CD8-positive, alpha-beta memory T cell (primary cell): ENCODE data around the gene SNX19. TPM values are rescaled to one million over a fixed set of nuclear protein-coding genes. Genes with fewer than 3 reads are reported as not detected.

Source experiments
- CTCF ChIA-PET: fragments of 350-600 bp; sonication (Branson Sonifier 250); formaldehyde crosslinking; loops from one replicate; lab custom pipeline; 2021; ENCODE audit warnings: antibody characterized with exemption; lab: Charles Lee
- POLR2A ChIA-PET: fragments of 350-600 bp; sonication (Branson Sonifier 250); formaldehyde crosslinking; loops from one replicate; lab custom pipeline; 2021; ENCODE audit warnings: antibody characterized with exemption; lab: Charles Lee
- DNase-seq, 5 donors: peaks; one replicate each; pipeline versions ENCODE4 v3.0.0 to v3.0.0-alpha.2; 2020 to 2022; ENCODE audit warnings: mixed read lengths in 1 of 5
- H3K27ac ChIP-seq: one replicate; pipeline ENCODE4 v1.7.0; 2013; ENCODE audit warnings: low read depth, mild to moderate bottlenecking, low read length, moderate library complexity
- H3K27me3 ChIP-seq: 2 replicates; pipeline ENCODE4 v1.7.0; 2013; ENCODE audit warnings: low read length, mild to moderate bottlenecking; ENCODE audit not compliant: insufficient read depth, poor library complexity, severe bottlenecking
- H3K36me3 ChIP-seq: 2 replicates; pipeline ENCODE4 v1.7.0; 2013; ENCODE audit warnings: mild to moderate bottlenecking, low read length, moderate library complexity; ENCODE audit not compliant: insufficient read depth
- H3K4me1 ChIP-seq: 2 replicates; pipeline ENCODE4 v1.7.0; 2013; ENCODE audit warnings: mild to moderate bottlenecking, low read length, moderate library complexity; ENCODE audit not compliant: insufficient read depth
- H3K4me3 ChIP-seq: 2 replicates; pipeline ENCODE4 v1.7.0; 2013; ENCODE audit warnings: mild to moderate bottlenecking, low read length
- H3K9me3 ChIP-seq: 2 replicates; pipeline ENCODE4 v1.7.0; 2013; ENCODE audit warnings: mild to moderate bottlenecking, low read length
- H3K27ac Mint-ChIP-seq, 8 donors: one replicate each; pipeline ENCODE4 v1.8.0; 2020 to 2021; ENCODE audit warnings: mixed read lengths in 8 of 8, mild to moderate bottlenecking in 6 of 8, inconsistent platforms in 3 of 8, moderate library complexity in 3 of 8
- H3K27me3 Mint-ChIP-seq, 2 donors: one replicate each; pipeline ENCODE4 v1.8.0; 2020 to 2021; ENCODE audit warnings: mixed read lengths in 2 of 2, mild to moderate bottlenecking in 1 of 2, moderate library complexity in 1 of 2
- H3K36me3 Mint-ChIP-seq, 3 donors: one replicate each; pipeline ENCODE4 v1.8.0; 2020 to 2021; ENCODE audit warnings: mixed read lengths in 3 of 3, inconsistent platforms in 1 of 3, mild to moderate bottlenecking in 1 of 3
- H3K4me1 Mint-ChIP-seq, 3 donors: one replicate each; pipeline ENCODE4 v1.8.0; 2020 to 2021; ENCODE audit warnings: mixed read lengths in 3 of 3, inconsistent platforms in 1 of 3, mild to moderate bottlenecking in 1 of 3
- H3K4me3 Mint-ChIP-seq, 7 donors: one replicate each; pipeline ENCODE4 v1.8.0; 2020 to 2021; ENCODE audit warnings: mixed read lengths in 7 of 7, mild to moderate bottlenecking in 6 of 7, moderate library complexity in 4 of 7, inconsistent platforms in 2 of 7
- H3K9me3 Mint-ChIP-seq, 5 donors: one replicate each; pipeline ENCODE4 v1.8.0; 2020 to 2022; ENCODE audit warnings: mixed read lengths in 5 of 5, mild to moderate bottlenecking in 3 of 5, moderate library complexity in 2 of 5, inconsistent platforms in 1 of 5
- polyA plus RNA-seq: library from polyadenylated mRNA; unstranded; fragments of 300-500 nt; fragmentation: Illumina TruSeq; gene quantifications from one replicate; pipeline ENCODE4 v1.2.3, GENCODE V29; 2021
- total RNA-seq, 2 experiments: library from RNA; stranded (reverse); gene quantifications; one replicate each; pipeline ENCODE4 v1.2.3, GENCODE V29; 2021

Gene SNX19
- total and polyA plus RNA-seq, 3 experiments from 2014 or later, result 21.9 to 44.4 (median 41.2) TPM

GRCh38 chr11:130905512-130905911 is 10.8 kb downstream of the SNX19 start:
- ChIA-PET CTCF (interaction anchor here (4.4 to 7.0 kb wide), 2 partner anchors 10 to 11 kb away, joined by 14 to 44 read pairs; partner anchors contain the start of gene SNX19), POLR2A (no interaction called here)
- Mint-ChIP-seq H3K4me3 (no peak overlapping the region), H3K9me3 (peaks cover 0 to 4% (median 2%) of the 10 kb centered on the region in 5 donors), H3K4me1 (peaks cover 20 to 41% (median 34%) of the 10 kb centered on the region in 3 donors), H3K27ac (peak overlapping the region in 2 of 8 donors; percentile 35 to 87), H3K36me3 (peaks cover 29 to 98% (median 45%) of the 10 kb centered on the region in 3 donors), H3K27me3 (no peaks in the 10 kb centered on the region)
- no peaks in the 10 kb centered on the region for H3K27me3 ChIP-seq
- no peak for DNase-seq
- H3K36me3 ChIP-seq, result peaks cover 78% of the 10 kb centered on the region
- H3K27ac ChIP-seq, result no peak overlapping the region
- H3K4me3 ChIP-seq, result no peak overlapping the region
- no peaks in the 10 kb centered on the region for H3K9me3 ChIP-seq
- no peaks in the 10 kb centered on the region for H3K4me1 ChIP-seq

GRCh38 chr11:130904380-130904779 is 11.9 kb downstream of the SNX19 start:
- Histone ChIP-seq H3K4me1 (no peaks in the 10 kb centered on the region), H3K27ac (no peak overlapping the region), H3K27me3 (no peaks in the 10 kb centered on the region), H3K36me3 (peaks cover 81% of the 10 kb centered on the region), H3K4me3 (no peak overlapping the region), H3K9me3 (no peaks in the 10 kb centered on the region)
- no peak overlapping the region for H3K27ac Mint-ChIP-seq
- ChIA-PET CTCF (interaction anchor here (4.4 to 7.0 kb wide), 2 partner anchors 10 to 12 kb away, joined by 14 to 44 read pairs; partner anchors contain the start of gene SNX19), POLR2A (no interaction called here)
- H3K36me3 Mint-ChIP-seq, result peaks cover 19 to 98% (median 47%) of the 10 kb centered on the region in 3 donors
- no peak for DNase-seq
- H3K4me3 Mint-ChIP-seq, result no peak overlapping the region
- peaks cover 16 to 29% (median 25%) of the 10 kb centered on the region in 3 donors for H3K4me1 Mint-ChIP-seq
- H3K9me3 Mint-ChIP-seq, result no peaks in the 10 kb centered on the region
- H3K27me3 Mint-ChIP-seq, result no peaks in the 10 kb centered on the region

GRCh38 chr11:130902380-130902779 is 13.9 kb downstream of the SNX19 start:
- Histone ChIP-seq H3K4me1 (no peaks in the 10 kb centered on the region), H3K36me3 (peaks cover 79% of the 10 kb centered on the region), H3K4me3 (no peak overlapping the region), H3K27ac (no peak overlapping the region), H3K27me3 (no peaks in the 10 kb centered on the region), H3K9me3 (no peaks in the 10 kb centered on the region)
- ChIA-PET POLR2A (no interaction called here), CTCF (interaction anchor here (4.4 to 7.0 kb wide), 2 partner anchors 8 to 14 kb away, joined by 14 to 44 read pairs; partner anchors contain the start of gene SNX19)
- no peaks in the 10 kb centered on the region for H3K27me3 Mint-ChIP-seq
- peaks cover 6 to 14% (median 9%) of the 10 kb centered on the region in 3 donors for H3K4me1 Mint-ChIP-seq
- H3K9me3 Mint-ChIP-seq, result no peaks in the 10 kb centered on the region
- H3K36me3 Mint-ChIP-seq, result peaks cover 14 to 98% (median 49%) of the 10 kb centered on the region in 3 donors
- H3K4me3 Mint-ChIP-seq, result no peak overlapping the region
- no peak for DNase-seq
- no peak overlapping the region for H3K27ac Mint-ChIP-seq

GRCh38 chr11:130899106-130899505 is 17.2 kb downstream of the SNX19 start:
- H3K27me3 ChIP-seq, result no peaks in the 10 kb centered on the region
- ChIA-PET CTCF (interaction anchor here (0.9 to 2.8 kb wide), 4 partner anchors 15 to 464 kb away, joined by 4 to 13 read pairs (median 6); partner anchors contain the start of gene SNX19), POLR2A (no interaction called here)
- no peak for DNase-seq
- Mint-ChIP-seq H3K27me3 (no peaks in the 10 kb centered on the region), H3K4me3 (no peak overlapping the region), H3K9me3 (no peaks in the 10 kb centered on the region), H3K36me3 (peaks cover 7 to 97% (median 41%) of the 10 kb centered on the region in 3 donors), H3K27ac (peak overlapping the region in 2 of 8 donors; percentile 46 to 48), H3K4me1 (peaks cover 4 to 7% (median 7%) of the 10 kb centered on the region in 3 donors)
- H3K4me3 ChIP-seq, result no peak overlapping the region
- H3K36me3 ChIP-seq, result peaks cover 62% of the 10 kb centered on the region
- no peak overlapping the region for H3K27ac ChIP-seq
- no peaks in the 10 kb centered on the region for H3K4me1 ChIP-seq
- H3K9me3 ChIP-seq, result no peaks in the 10 kb centered on the region

GRCh38 chr11:130897262-130898182 is 18.8 kb downstream of the SNX19 start:
- no peak overlapping the region for H3K4me3 Mint-ChIP-seq
- peaks cover 64% of the 10 kb centered on the region for H3K36me3 ChIP-seq
- H3K27me3 Mint-ChIP-seq, result no peaks in the 10 kb centered on the region
- H3K36me3 Mint-ChIP-seq, result peaks cover 9 to 98% (median 47%) of the 10 kb centered on the region in 3 donors
- DNase-seq, result no peak
- H3K4me1 ChIP-seq, result no peaks in the 10 kb centered on the region
- ChIA-PET CTCF (interaction anchor here (2.8 kb wide), 1 partner anchor 35 kb away, joined by 13 read pairs; no protein-coding TSS in a partner anchor), POLR2A (no interaction called here)
- peak overlapping the region in 2 of 8 donors; percentile 7 to 87 for H3K27ac Mint-ChIP-seq
- no peaks in the 10 kb centered on the region for H3K9me3 Mint-ChIP-seq
- H3K9me3 ChIP-seq, result no peaks in the 10 kb centered on the region
- peaks cover 4 to 9% (median 8%) of the 10 kb centered on the region in 3 donors for H3K4me1 Mint-ChIP-seq
- H3K27me3 ChIP-seq, result no peaks in the 10 kb centered on the region
- H3K27ac ChIP-seq, result no peak overlapping the region
- H3K4me3 ChIP-seq, result no peak overlapping the region

GRCh38 chr11:130894322-130895025 is 21.8 kb downstream of the SNX19 start:
- Mint-ChIP-seq H3K4me1 (peaks cover 0 to 9% (median 8%) of the 10 kb centered on the region in 3 donors), H3K36me3 (peaks cover 4 to 74% (median 32%) of the 10 kb centered on the region in 3 donors), H3K4me3 (no peak overlapping the region), H3K9me3 (no peaks in the 10 kb centered on the region), H3K27ac (peak overlapping the region in 3 of 8 donors; percentile 26 to 49 (median 31)), H3K27me3 (no peaks in the 10 kb centered on the region)
- peaks cover 54% of the 10 kb centered on the region for H3K36me3 ChIP-seq
- no peaks in the 10 kb centered on the region for H3K9me3 ChIP-seq
- CTCF ChIA-PET, result interaction anchor here (0.7 to 3.5 kb wide), 6 partner anchors 10 to 682 kb away, joined by 3 to 26 read pairs (median 6); partner anchors contain the start of gene SNX19
- H3K4me1 ChIP-seq, result no peaks in the 10 kb centered on the region
- H3K4me3 ChIP-seq, result no peak overlapping the region
- POLR2A ChIA-PET, result no interaction called here
- no peaks in the 10 kb centered on the region for H3K27me3 ChIP-seq
- peak; percentile 34 to 73 (median 52) for DNase-seq
- no peak overlapping the region for H3K27ac ChIP-seq

GRCh38 chr11:130892861-130893260 is 23.4 kb downstream of the SNX19 start:
- Mint-ChIP-seq H3K4me3 (no peak overlapping the region), H3K9me3 (no peaks in the 10 kb centered on the region), H3K36me3 (peaks cover 4 to 64% (median 28%) of the 10 kb centered on the region in 3 donors), H3K27ac (no peak overlapping the region), H3K4me1 (peaks cover 0 to 9% (median 8%) of the 10 kb centered on the region in 3 donors), H3K27me3 (no peaks in the 10 kb centered on the region)
- peaks cover 43% of the 10 kb centered on the region for H3K36me3 ChIP-seq
- no peaks in the 10 kb centered on the region for H3K4me1 ChIP-seq
- no peak for DNase-seq
- H3K27ac ChIP-seq, result no peak overlapping the region
- H3K9me3 ChIP-seq, result no peaks in the 10 kb centered on the region
- H3K27me3 ChIP-seq, result no peaks in the 10 kb centered on the region
- ChIA-PET CTCF (interaction anchor here (3.5 kb wide), 1 partner anchor 23 kb away, joined by 26 read pairs; the partner anchor contains the start of gene SNX19), POLR2A (no interaction called here)
- no peak overlapping the region for H3K4me3 ChIP-seq
